Stimulated activated CD4-positive, alpha-beta T cell treated with anti-CD3 and anti-CD28 coated beads, TNF-alpha, amount 100 ng/mL, for 4 hours (primary cell): ENCODE results near the gene CASP2.

Experiments
- DNase-seq, 3 experiments: peaks; one replicate each; pipeline ENCODE4 v3.0.0-alpha.2; 2020; ENCODE audit warnings: low read depth in 3 of 3

CASP2 gene

GRCh38 chr7:143287935-143288826 lies at the start of gene CASP2:
TSS of gene CASP2 (plus strand) at chr7:143288351. CDS start at chr7:143288456, 105 bp downstream.
- peak; percentile 97 to 99 (median 97) for DNase-seq

GRCh38 chr7:143239813-143240212 lies 48.3 kb upstream of the CASP2 start:
- no peak for DNase-seq

- DNase-seq, result peak in 2 of 3 experiments; percentile 52 to 53
Measured at GRCh38 chr7:143240291-143241168, 47.6 kb upstream of the CASP2 start.

- DNase-seq, result no peak
Measured at GRCh38 chr7:143242306-143242705, 45.8 kb upstream of the CASP2 start.

- no peak for DNase-seq
Measured at GRCh38 chr7:143243111-143243510, 45.0 kb upstream of the CASP2 start.

- no peak for DNase-seq
Measured at GRCh38 chr7:143243614-143244013, 44.5 kb upstream of the CASP2 start.

- no peak for DNase-seq
Measured at GRCh38 chr7:143244321-143244720, 43.8 kb upstream of the CASP2 start.

- no peak for DNase-seq
Measured at GRCh38 chr7:143245123-143245522, 43.0 kb upstream of the CASP2 start.

GRCh38 chr7:143247372-143247771 lies 40.8 kb upstream of the CASP2 start:
- DNase-seq, result no peak

GRCh38 chr7:143248761-143249354 lies 39.3 kb upstream of the CASP2 start:
- DNase-seq, result no peak

GRCh38 chr7:143250199-143250598 lies 38.0 kb upstream of the CASP2 start:
- no peak for DNase-seq

- DNase-seq, result no peak
Measured at GRCh38 chr7:143250822-143251221, 37.3 kb upstream of the CASP2 start.

GRCh38 chr7:143252006-143252405 lies 36.1 kb upstream of the CASP2 start:
- no peak for DNase-seq

GRCh38 chr7:143255564-143255963 lies 32.6 kb upstream of the CASP2 start:
- DNase-seq, result no peak

GRCh38 chr7:143256325-143256724 lies 31.8 kb upstream of the CASP2 start:
- DNase-seq, result no peak

GRCh38 chr7:143256932-143257331 lies 31.2 kb upstream of the CASP2 start:
- DNase-seq, result no peak

- no peak for DNase-seq
Measured at GRCh38 chr7:143257501-143257900, 30.6 kb upstream of the CASP2 start.

- no peak for DNase-seq
Measured at GRCh38 chr7:143258831-143259230, 29.3 kb upstream of the CASP2 start.

- DNase-seq, result no peak
Measured at GRCh38 chr7:143259765-143260164, 28.4 kb upstream of the CASP2 start.

GRCh38 chr7:143261901-143262300 lies 26.2 kb upstream of the CASP2 start:
- DNase-seq, result no peak

- DNase-seq, result peak; percentile 69 to 71 (median 70)
Measured at GRCh38 chr7:143263266-143264195, 24.6 kb upstream of the CASP2 start, which contains the start of gene GSTK1. TSS of gene GSTK1 (plus strand) at chr7:143263441. CDS start at chr7:143263514, 73 bp downstream.
